K562 (cell line): ENCODE data around the gene SPATA24. TPM values are rescaled to one million over a fixed set of nuclear protein-coding genes. Genes with fewer than 3 reads are reported as not detected.

Experiments
- BACH1 ChIP-seq: fragments of 200-800 bp; sonication (Bioruptor generic); IDR thresholded peaks from 2 replicates; pipeline ENCODE4 v1.6.1; 2016; ENCODE audit warnings: missing genetic modification characterization, missing compliant biosample characterization
- BHLHE40 ChIP-seq: IDR thresholded peaks from 2 replicates; pipeline ENCODE4 v1.6.1; 2011; ENCODE audit warnings: low read length, improper control_type of control experiment
- ETV6 ChIP-seq, 3 experiments: fragments of 150-350 bp in 1 of 3; sonication (generic) in 1 of 3; formaldehyde crosslinking in 1 of 3; IDR thresholded peaks; 2 replicates each; pipeline versions ENCODE4 v1.6.1 to v1.8.0; 2014 to 2022; ENCODE audit warnings: borderline replicate concordance in 2 of 3, low read depth in 2 of 3, antibody characterized with exemption in 1 of 3, low read length in 1 of 3, mild to moderate bottlenecking in 1 of 3, missing genetic modification reagents in 1 of 3
- GABPA ChIP-seq: fragments of 200-800 bp; sonication (Bioruptor generic); conservative IDR thresholded peaks from 2 replicates; pipeline ENCODE4 v1.6.1; 2016; ENCODE audit warnings: low read depth, missing genetic modification characterization, missing compliant biosample characterization
- HMBOX1 ChIP-seq: sonication (generic); IDR thresholded peaks from 2 replicates; pipeline ENCODE4 v1.6.1; 2016
- HSF4 ChIP-seq: fragments of 250-450 bp; sonication (Bioruptor Pico); IDR thresholded peaks from 2 replicates; pipeline ENCODE4 v2.1.2; 2022; ENCODE audit warnings: mild to moderate bottlenecking, moderate library complexity, borderline replicate concordance
- MED1 ChIP-seq: sonication (generic); formaldehyde crosslinking; IDR thresholded peaks from 2 replicates; pipeline ENCODE4 v1.8.1; 2023; ENCODE audit warnings: missing genetic modification reagents, borderline replicate concordance
- NFATC3 ChIP-seq: fragments of 450-650 bp; IDR thresholded peaks from 2 replicates; pipeline ENCODE4 v1.6.1; 2017; ENCODE audit warnings: mild to moderate bottlenecking
- NFIX ChIP-seq: fragments of 250-450 bp; sonication (Bioruptor Pico); IDR thresholded peaks from 2 replicates; pipeline ENCODE4 v1.4.0; 2020; ENCODE audit warnings: low read depth, mild to moderate bottlenecking, moderate library complexity
- NR1H2 ChIP-seq: sonication (generic); formaldehyde crosslinking; IDR thresholded peaks from 2 replicates; pipeline ENCODE4 v1.4.0; 2020; ENCODE audit warnings: mild to moderate bottlenecking, missing genetic modification reagents
- NR2C1 ChIP-seq, 2 experiments: fragments of 450-650 bp; IDR thresholded peaks; 2 replicates each; pipeline ENCODE4 v1.6.1; 2017; ENCODE audit warnings: mild to moderate bottlenecking in 2 of 2, antibody characterized with exemption in 1 of 2, inconsistent platforms in 1 of 2, missing compliant biosample characterization in 1 of 2, missing genetic modification characterization in 1 of 2
- NUFIP1 ChIP-seq: fragments of 450-650 bp; IDR thresholded peaks from 2 replicates; pipeline ENCODE4 v1.6.1; 2018; ENCODE audit not compliant: partially characterized antibody
- PRPF4 ChIP-seq: fragments of 200-400 bp; formaldehyde crosslinking; IDR thresholded peaks from one replicate; pipeline ENCODE4 v1.6.1; 2017; ENCODE audit warnings: low read length, low read depth, mild to moderate bottlenecking; ENCODE audit not compliant: insufficient read depth, poor library complexity, severe bottlenecking
- SRSF3 ChIP-seq: fragments of 200-400 bp; formaldehyde crosslinking; IDR thresholded peaks from 2 replicates; pipeline ENCODE4 v1.6.1; 2016; ENCODE audit warnings: mild to moderate bottlenecking, low read length, moderate library complexity; ENCODE audit not compliant: insufficient read depth
- U2AF1 ChIP-seq: fragments of 200-400 bp; formaldehyde crosslinking; optimal IDR thresholded peaks from 2 replicates; pipeline ENCODE3; 2017; ENCODE audit warnings: mild to moderate bottlenecking, low read depth, low read length, moderate library complexity
- USF2 ChIP-seq: sonication (generic); formaldehyde crosslinking; IDR thresholded peaks from 2 replicates; pipeline ENCODE4 v1.5.0; 2020; ENCODE audit warnings: missing genetic modification reagents
- ZFX ChIP-seq: sonication (generic); formaldehyde crosslinking; IDR thresholded peaks from 2 replicates; pipeline ENCODE4 v1.8.0; 2022; ENCODE audit warnings: mild to moderate bottlenecking, missing genetic modification reagents, moderate library complexity
- ZHX1 ChIP-seq: fragments of 150-350 bp; conservative IDR thresholded peaks from 2 replicates; pipeline ENCODE4 v1.6.1; 2014; ENCODE audit warnings: low read length
- ZNF224 ChIP-seq: sonication (generic); formaldehyde crosslinking; IDR thresholded peaks from 2 replicates; pipeline ENCODE4 v1.8.0; 2022; ENCODE audit warnings: mild to moderate bottlenecking, missing genetic modification reagents
- ZNF280A ChIP-seq: fragments of 450-650 bp; IDR thresholded peaks from 2 replicates; pipeline ENCODE4 v1.6.1; 2018; ENCODE audit warnings: mild to moderate bottlenecking, low read depth; ENCODE audit not compliant: partially characterized antibody
- polyA plus RNA-seq, 8 experiments: library from polyadenylated mRNA; depleted of rRNA in 4 of 8; stranded (reverse) in 5 of 8; unstranded in 3 of 8; fragments of >200 nt; fragmentation: Nextera tagmentation in 2 of 8; fragmentation: Illumina TruSeq in 1 of 8; extraction: Ambion mirVana in 2 of 8; extraction: Trizol in 1 of 8; gene quantifications; 2 replicates each; pipeline versions ENCODE4 v1.2.1 to v1.2.3, GENCODE V29; 2011 to 2014; ENCODE audit warnings: inconsistent platforms in 1 of 8, missing spikeins in 1 of 8
- total RNA-seq, 7 experiments: library from RNA; depleted of rRNA in 6 of 7; stranded (reverse); fragments of >200 nt in 6 of 7; fragmentation: Illumina TruSeq in 2 of 7; extraction: Trizol in 2 of 7; gene quantifications; 2 replicates each; pipeline versions ENCODE4 v1.2.1 to v1.2.3, GENCODE V29; 2011 to 2021; ENCODE audit warnings: low replicate concordance in 1 of 7

Gene SPATA24
- total and polyA plus RNA-seq, 9 of the 15 experiments (the other 6 are each of a cell fraction or from before 2014, with no cell fraction given), result 4.1 to 12.6 (median 8.0) TPM

GRCh38 chr5:139439013-139439903 lies 35.4 kb upstream of the SPATA24 start, which contains the start of gene DNAJC18 (continued):
- no peak for TF ChIP-seq HMBOX1
- no peak for TF ChIP-seq U2AF1
- TF ChIP-seq BHLHE40, result no peak
- 0 out of 2 replicates have a peak, but pooled peaks have one; percentile 23 for TF ChIP-seq NR1H2 (CRISPR knock-in tag)
- TF ChIP-seq NFATC3, result no peak
- TF ChIP-seq BACH1, result no peak
- TF ChIP-seq SRSF3, result no peak
- no peak for TF ChIP-seq ETV6 (IDR thresholded peaks at IDR 0.05; ENCODE audit: borderline replicate concordance in 1 of 2, low read depth in 2 of 2, low read length in 1 of 2)
- TF ChIP-seq ETV6 (CRISPR knock-in tag; IDR thresholded peaks at IDR 0.05; ENCODE audit: borderline replicate concordance), result no peak
- no peak for TF ChIP-seq MED1 (CRISPR knock-in tag)
- TF ChIP-seq ZNF280A, result no peak
- TF ChIP-seq USF2 (CRISPR knock-in tag), result no peak
- TF ChIP-seq NR2C1 (IDR thresholded peaks at IDR 0.05), result peak; percentile 71
- TF ChIP-seq NR2C1 (tag; IDR thresholded peaks at IDR 0.05), result peak; percentile 87
- no peak for TF ChIP-seq ZNF224 (CRISPR knock-in tag)
- no peak for TF ChIP-seq NUFIP1
- TF ChIP-seq PRPF4, result no peak
- TF ChIP-seq NFIX (CRISPR knock-in tag), result no peak
- TF ChIP-seq HSF4 (CRISPR knock-in tag), result no peak
- no peak for TF ChIP-seq ZHX1
- TF ChIP-seq GABPA (tag), result no peak
- TF ChIP-seq ZFX (CRISPR knock-in tag), result peak; percentile 90
